HG03432 (cell line): ENCODE measurements around the gene CHMP4A.

Source experiments
- ATAC-seq: cut with Tn5 transposase; IDR thresholded peaks from one replicate; pipeline ENCODE4 v1.9.1; 2021; ENCODE audit warnings: mild to moderate bottlenecking, moderate library complexity; ENCODE audit not compliant: unreplicated experiment

The CHMP4A gene

GRCh38 chr14:24196071-24197055, 16.9 kb downstream of the CHMP4A start:
- ATAC-seq, result peak; percentile 25

GRCh38 chr14:24195186-24196070, 17.9 kb downstream of the CHMP4A start, which contains the start of gene TM9SF1:
Gene TM9SF1, minus strand, starts transcription at chr14:24195441. Its CDS starts 422 bp downstream, at chr14:24195019.
- peak; percentile 89 for ATAC-seq

GRCh38 chr14:24194873-24195185, 18.5 kb downstream of the CHMP4A start:
- ATAC-seq, result no peak

- no peak for ATAC-seq
Observed at GRCh38 chr14:24194186-24194872, 19.0 kb downstream of the CHMP4A start.

GRCh38 chr14:24192933-24193332, 20.4 kb downstream of the CHMP4A start:
- no peak for ATAC-seq

GRCh38 chr14:24190416-24190815, 22.9 kb downstream of the CHMP4A start:
- no peak for ATAC-seq

- no peak for ATAC-seq
Observed at GRCh38 chr14:24189460-24189859, 23.8 kb downstream of the CHMP4A start.

- ATAC-seq, result no peak
Observed at GRCh38 chr14:24189059-24189375, 24.3 kb downstream of the CHMP4A start.

- peak; percentile 94 for ATAC-seq
Observed at GRCh38 chr14:24188251-24189058, 24.8 kb downstream of the CHMP4A start, which contains the start of gene IPO4. Gene IPO4, minus strand, starts transcription at chr14:24188816. Its CDS starts 29 bp downstream, at chr14:24188787.

GRCh38 chr14:24187539-24187915, 25.8 kb downstream of the CHMP4A start:
- no peak for ATAC-seq

- ATAC-seq, result no peak
Observed at GRCh38 chr14:24186831-24187538, 26.3 kb downstream of the CHMP4A start.

GRCh38 chr14:24185741-24186140, 27.5 kb downstream of the CHMP4A start:
- no peak for ATAC-seq

GRCh38 chr14:24185026-24185425, 28.3 kb downstream of the CHMP4A start:
- no peak for ATAC-seq

- no peak for ATAC-seq
Observed at GRCh38 chr14:24184104-24184970, 29.0 kb downstream of the CHMP4A start.

GRCh38 chr14:24183014-24183481, 30.2 kb downstream of the CHMP4A start:
- no peak for ATAC-seq

- ATAC-seq, result no peak
Observed at GRCh38 chr14:24182110-24182882, 31.0 kb downstream of the CHMP4A start.

- no peak for ATAC-seq
Observed at GRCh38 chr14:24181371-24182077, 31.8 kb downstream of the CHMP4A start.
